GM18526 (cell line): ENCODE data around the gene UBE2M.

ENCODE experiments used
- POLR2A ChIP-seq: IDR thresholded peaks from 3 replicates; pipeline ENCODE4 v1.6.1; 2011; ENCODE audit not compliant: insufficient read length; ENCODE audit errors: extremely low read depth

The UBE2M gene

GRCh38 chr19:58513694-58514563 is 44.5 kb downstream of the UBE2M start:
- TF ChIP-seq POLR2A = peak; percentile 81

GRCh38 chr19:58513213-58513693 is 45.2 kb downstream of the UBE2M start:
- TF ChIP-seq POLR2A = no peak

- no peak for TF ChIP-seq POLR2A
Measured at GRCh38 chr19:58511353-58512208, 46.8 kb downstream of the UBE2M start, which contains the start of gene SLC27A5. Gene SLC27A5, minus strand, starts transcription at chr19:58511992. Its CDS starts 37 bp downstream, at chr19:58511955.

- TF ChIP-seq POLR2A = no peak
Measured at GRCh38 chr19:58510084-58510862, 48.1 kb downstream of the UBE2M start.

GRCh38 chr19:58509731-58510083 is 48.7 kb downstream of the UBE2M start:
- no peak for TF ChIP-seq POLR2A
